Astrocyte (in vitro differentiated cells and primary cell): Measurements from ENCODE around the gene CISD3. TPM values are rescaled to one million over a fixed set of nuclear protein-coding genes. Genes with fewer than 3 reads are reported as not detected.

Experiments
- microRNA-seq: library from miRNA; unstranded; fragments of <30 nt; microRNA quantifications from one replicate; pipeline ENCODE4 v1.2.0, GENCODE V29; 2020
- total RNA-seq: library from RNA; stranded (reverse); gene quantifications from 2 replicates; pipeline ENCODE4 v1.2.1, GENCODE V29; 2021

CISD3 gene
- total RNA-seq, 1 donor from 2014 or later = 12.0 TPM

Small RNA genes lying within 50 kb of the gene (microRNA-seq; reads per million reads assigned to microRNA genes)
- 3.3 reads per million, percentile 9 among the genes with 10 or more reads in this experiment for gene MIR4726
- gene MIR4734 = not detected

Other genes with a start within 250 kb of the CISD3 start
- 0.75 and 1.5 TPM in 2 replicates for gene SRCIN1, start 124.4 kb upstream of the CISD3 start, total RNA-seq
- 2.4 and 4.1 TPM in 2 replicates for gene EPOP, start 55.4 kb upstream of the CISD3 start, total RNA-seq
- 18.1 and 20.9 TPM in 2 replicates for gene MLLT6, start 25.1 kb upstream of the CISD3 start, total RNA-seq
- gene PCGF2, start 18.0 kb downstream of the CISD3 start, total RNA-seq = 68.2 and 73.7 TPM in 2 replicates
- gene PSMB3, start 22.4 kb downstream of the CISD3 start, total RNA-seq = 166 and 191 TPM in 2 replicates
- 54.4 and 58.2 TPM in 2 replicates for gene PIP4K2B, start 69.2 kb downstream of the CISD3 start, total RNA-seq
- gene CWC25, start 95.0 kb downstream of the CISD3 start, total RNA-seq = 12.4 and 13.7 TPM in 2 replicates
- 954 and 1,087 TPM in 2 replicates for gene RPL23, start 123.4 kb downstream of the CISD3 start, total RNA-seq
- 395 and 421 TPM in 2 replicates for gene LASP1, start 139.7 kb downstream of the CISD3 start, total RNA-seq
- gene FBXO47, start 237.1 kb downstream of the CISD3 start, total RNA-seq = not detected in 2 replicates